ENCODE data around the gene ZNF688. TPM values are rescaled to one million over a fixed set of nuclear protein-coding genes. Genes with fewer than 3 reads are reported as not detected.
A peak's percentile ranks its signal among the peaks of the same experiment; 100 is the strongest.
"Not testable (repeated sequence)": the region's sequence is repeated elsewhere in the genome, so short reads cannot be mapped to it uniquely, and the experiment has no call there.

ZNF688 gene
- total and polyA plus RNA-seq, 8 donors = 7.6 to 26.4 (median 10.4) TPM

DNA sequence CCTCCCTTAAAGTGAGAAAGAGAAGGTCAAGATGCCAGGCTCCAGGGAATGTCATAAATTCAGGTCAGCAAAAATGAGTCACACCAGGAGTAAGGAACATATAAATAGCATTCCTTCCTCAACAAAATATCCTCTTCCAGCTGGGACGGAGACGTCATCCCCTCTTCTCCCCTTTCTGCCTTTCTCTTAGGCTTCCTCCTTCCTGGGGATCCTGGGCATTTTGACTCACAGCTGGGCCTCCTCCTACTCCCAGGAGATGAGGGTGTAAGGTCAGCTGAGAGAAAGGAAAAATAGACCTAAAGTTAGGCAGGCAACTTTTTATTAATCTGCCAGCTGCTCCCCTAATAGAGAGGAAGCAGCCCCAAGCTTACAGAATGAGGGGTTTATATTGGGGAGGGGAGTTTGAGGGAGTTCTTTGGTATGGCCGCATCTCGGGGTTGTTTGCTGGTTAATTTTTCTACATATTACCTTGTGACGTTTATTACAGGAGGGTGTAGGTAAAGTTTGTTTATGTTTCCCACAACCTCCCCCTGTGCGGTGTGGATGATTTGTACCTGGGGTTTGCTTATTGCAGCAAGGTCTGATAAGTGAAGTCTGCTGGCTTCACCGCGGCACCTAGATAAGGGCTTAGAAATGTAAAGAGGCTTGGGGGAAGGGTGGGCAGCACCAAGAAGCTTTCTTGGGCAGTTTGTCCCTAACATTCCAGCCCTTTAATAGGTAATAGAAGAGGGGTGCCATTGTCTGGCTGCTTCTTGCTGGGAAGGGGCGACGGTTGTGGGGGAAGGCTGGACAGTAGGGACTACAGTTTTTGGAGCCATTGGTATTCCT lies 29.8 kb downstream of the ZNF688 start:
- Histone ChIP-seq H3K4me3 (no peak overlapping the region), H3K4me1 (peaks cover 8 to 15% (median 9%) of the 10 kb centered on the region in 3 donors), H3K27ac (peak overlapping the region in 1 of 4 donors; percentile 41), H3K9me3 (no peaks in the 10 kb centered on the region), H3K36me3 (no peaks in the 10 kb centered on the region), H3K27me3 (no peaks in the 10 kb centered on the region)
- DNase-seq (no peak), ATAC-seq (peak; percentile 42 to 61 (median 54)), FAIRE-seq (no peak)
- TF ChIP-seq, protein P1, sequence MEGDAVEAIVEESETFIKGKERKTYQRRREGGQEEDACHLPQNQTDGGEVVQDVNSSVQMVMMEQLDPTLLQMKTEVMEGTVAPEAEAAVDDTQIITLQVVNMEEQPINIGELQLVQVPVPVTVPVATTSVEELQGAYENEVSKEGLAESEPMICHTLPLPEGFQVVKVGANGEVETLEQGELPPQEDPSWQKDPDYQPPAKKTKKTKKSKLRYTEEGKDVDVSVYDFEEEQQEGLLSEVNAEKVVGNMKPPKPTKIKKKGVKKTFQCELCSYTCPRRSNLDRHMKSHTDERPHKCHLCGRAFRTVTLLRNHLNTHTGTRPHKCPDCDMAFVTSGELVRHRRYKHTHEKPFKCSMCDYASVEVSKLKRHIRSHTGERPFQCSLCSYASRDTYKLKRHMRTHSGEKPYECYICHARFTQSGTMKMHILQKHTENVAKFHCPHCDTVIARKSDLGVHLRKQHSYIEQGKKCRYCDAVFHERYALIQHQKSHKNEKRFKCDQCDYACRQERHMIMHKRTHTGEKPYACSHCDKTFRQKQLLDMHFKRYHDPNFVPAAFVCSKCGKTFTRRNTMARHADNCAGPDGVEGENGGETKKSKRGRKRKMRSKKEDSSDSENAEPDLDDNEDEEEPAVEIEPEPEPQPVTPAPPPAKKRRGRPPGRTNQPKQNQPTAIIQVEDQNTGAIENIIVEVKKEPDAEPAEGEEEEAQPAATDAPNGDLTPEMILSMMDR (IDR thresholded peaks at IDR 0.05) = no peak
- intact Hi-C loops (cut with DNase I) = no loop called here
- 33 to 36% methylated on average over 10 of the region's 10 CpGs for WGBS, 2 donors

DNA sequence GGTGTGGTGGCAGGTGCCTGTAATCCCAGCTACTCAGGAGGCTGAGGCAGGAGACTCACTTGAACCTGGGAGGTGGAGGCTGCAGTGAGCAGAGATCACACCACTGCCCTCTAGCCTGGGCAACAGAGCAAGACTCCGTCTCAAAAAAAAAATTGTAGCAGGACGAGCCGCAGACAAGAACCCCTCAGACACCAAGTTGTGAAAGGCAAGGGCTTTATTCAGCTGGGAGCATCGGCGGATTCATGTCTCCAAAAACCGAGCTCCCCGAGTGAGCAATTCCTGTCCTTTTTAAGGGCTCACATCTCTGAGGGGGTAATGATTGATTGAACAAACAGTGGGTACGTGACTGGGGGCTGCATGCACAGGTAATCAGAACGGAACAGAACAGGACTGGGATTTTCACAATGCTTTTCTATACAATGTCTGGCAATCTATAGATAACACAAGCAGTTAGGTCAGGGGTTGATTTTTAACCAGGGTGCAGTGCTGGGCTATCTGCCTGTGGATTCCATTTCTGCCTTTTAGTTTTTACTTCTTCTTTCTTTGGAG lies 30.5 kb downstream of the ZNF688 start:
- peak in 2 of 4 donors; percentile 10 to 12 for ATAC-seq
- 43 to 48% methylated on average over 9 of the region's 9 CpGs for WGBS, 2 donors
- H3K9me3 ChIP-seq; FAIRE-seq; intact Hi-C loops (cut with DNase I); H3K4me3 ChIP-seq; H3K27me3 ChIP-seq; DNase-seq; H3K36me3 ChIP-seq: not testable (repeated sequence)
- Histone ChIP-seq H3K27ac (peak overlapping the region in 1 of 4 donors; percentile 17), H3K4me1 (peaks cover 8 to 17% (median 13%) of the 10 kb centered on the region in 3 donors)

DNA sequence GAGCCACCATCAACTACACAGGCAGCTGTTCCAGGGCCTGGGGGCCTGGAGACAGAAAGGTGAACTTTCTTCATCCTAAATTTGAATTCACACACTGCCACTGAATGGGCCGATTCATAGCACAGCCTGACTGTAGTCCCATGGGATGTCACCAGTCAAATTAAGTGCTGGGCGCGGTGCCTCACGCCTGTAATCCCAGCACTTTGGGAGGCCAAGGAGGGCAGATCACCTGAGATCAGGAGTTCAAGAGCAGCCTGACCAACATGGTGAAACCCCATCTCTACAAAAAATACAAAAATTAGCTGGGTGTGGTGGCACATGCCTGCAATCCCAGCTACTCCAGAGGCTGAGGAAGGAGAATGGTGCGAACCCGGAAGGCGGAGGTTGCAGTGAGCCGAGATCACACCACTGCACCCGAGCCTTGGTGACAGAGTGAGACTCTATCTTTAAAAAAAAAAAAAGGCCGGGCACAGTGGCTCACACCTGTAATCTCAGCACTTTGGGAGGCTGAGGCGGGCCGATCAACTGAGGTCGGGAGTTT lies 31.5 kb downstream of the ZNF688 start:
- H3K4me1 ChIP-seq = peaks cover 8 to 17% (median 16%) of the 10 kb centered on the region in 3 donors
- H3K27ac ChIP-seq; H3K9me3 ChIP-seq; H3K4me3 ChIP-seq; H3K36me3 ChIP-seq; FAIRE-seq; intact Hi-C loops (cut with DNase I); ATAC-seq; H3K27me3 ChIP-seq; DNase-seq: not testable (repeated sequence)
- 84 to 91% methylated on average over 13 of the region's 13 CpGs for WGBS, 2 donors

DNA sequence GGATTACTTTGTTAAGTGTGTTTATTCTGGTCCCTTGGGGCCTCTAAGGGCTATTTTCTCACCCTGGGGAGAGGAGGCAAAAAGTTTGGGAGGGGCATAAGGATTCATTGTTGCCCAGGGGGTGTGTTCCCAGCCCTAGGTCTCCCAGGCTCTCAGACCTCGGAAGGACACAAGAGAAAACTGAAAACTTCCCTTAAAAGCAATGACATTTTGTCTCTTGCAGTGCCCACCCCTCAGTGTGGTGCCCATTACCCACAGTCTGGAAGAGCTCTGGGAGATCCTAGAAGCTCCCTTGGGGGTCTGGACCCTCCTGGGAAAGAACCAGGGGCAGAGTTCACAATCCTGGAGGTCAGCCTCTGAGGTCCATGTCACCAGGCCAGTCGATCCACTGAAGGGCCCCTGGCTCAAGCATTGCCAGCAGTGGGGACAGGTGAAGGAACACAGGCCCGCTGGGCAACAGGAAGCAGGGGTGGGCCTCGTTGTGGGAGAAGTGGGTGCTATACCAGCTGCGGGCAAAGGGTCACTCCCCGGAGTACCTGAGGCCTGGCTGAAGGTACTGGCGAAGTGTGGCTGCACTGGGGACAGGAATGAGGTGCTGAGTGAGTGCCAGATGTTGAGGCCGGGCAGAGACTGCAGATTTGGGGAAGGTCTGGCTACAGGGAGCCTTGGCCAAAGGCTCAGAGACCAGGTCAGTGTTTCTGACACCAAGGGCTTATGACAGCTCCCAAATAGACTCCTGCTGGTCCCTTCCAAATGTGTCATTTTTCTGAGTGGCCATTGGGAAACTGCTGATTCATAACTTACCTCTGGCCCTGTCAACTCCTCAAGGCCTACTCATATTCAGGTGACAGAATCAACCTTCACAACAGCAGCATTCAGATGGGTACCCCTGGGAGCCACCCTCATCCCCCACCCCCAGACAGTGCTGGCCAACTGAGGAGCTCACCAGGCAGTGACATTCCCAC lies 32.2 kb downstream of the ZNF688 start:
- Histone ChIP-seq H3K27me3 (no peaks in the 10 kb centered on the region), H3K9me3 (no peaks in the 10 kb centered on the region), H3K4me1 (peaks cover 8 to 17% (median 16%) of the 10 kb centered on the region in 3 donors), H3K4me3 (no peak overlapping the region), H3K27ac (no peak overlapping the region), H3K36me3 (no peaks in the 10 kb centered on the region)
- FAIRE-seq (no peak), ATAC-seq (no peak), DNase-seq (no peak)
- 54 to 68% methylated on average over 8 of the region's 8 CpGs for WGBS, 2 donors
- intact Hi-C loops (cut with DNase I) = no loop called here
- TF ChIP-seq, protein P1 (IDR thresholded peaks at IDR 0.05) = no peak

DNA sequence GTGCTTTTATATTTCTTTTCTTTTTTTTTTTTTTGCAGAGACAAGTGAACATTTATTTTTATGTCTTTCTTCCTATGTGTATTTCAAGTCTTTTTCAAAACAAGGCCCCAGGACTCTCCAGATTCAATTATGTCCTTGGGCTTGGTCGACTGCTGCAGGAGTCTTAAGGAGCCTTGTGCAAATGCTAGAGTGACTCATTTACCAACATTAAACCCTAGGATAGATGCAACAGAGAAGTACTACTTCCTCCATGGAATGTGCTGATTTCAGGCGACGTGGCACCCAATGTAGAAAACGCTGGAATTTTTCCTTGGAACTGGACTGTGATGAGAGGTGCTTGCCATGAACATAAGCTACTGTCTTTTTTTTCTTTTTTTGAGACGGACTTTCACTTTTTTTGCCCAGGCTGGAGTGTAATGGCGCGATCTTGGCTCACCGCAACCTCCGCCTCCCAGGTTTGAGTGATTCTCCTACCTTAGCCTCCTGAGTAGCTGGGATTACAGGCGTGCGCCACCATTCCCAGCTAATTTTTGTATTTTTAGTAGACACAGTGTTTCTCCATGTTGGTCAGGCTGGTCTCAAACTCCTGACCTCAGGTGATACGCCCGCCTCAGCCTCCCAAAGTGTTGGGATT lies 35.0 kb downstream of the ZNF688 start:
- intact Hi-C loops (cut with DNase I); H3K36me3 ChIP-seq; DNase-seq; FAIRE-seq; ATAC-seq; H3K9me3 ChIP-seq; H3K27me3 ChIP-seq: not testable (repeated sequence)
- Histone ChIP-seq H3K4me3 (peak overlapping the region in 1 of 4 donors; percentile 74), H3K27ac (peak overlapping the region in 1 of 4 donors; percentile 95), H3K4me1 (peaks cover 9 to 17% (median 12%) of the 10 kb centered on the region in 3 donors)
- 89% methylated on average over 13 of the region's 13 CpGs for WGBS, 2 donors
